GM12865 (cell line): ENCODE measurements around the gene MAMDC2.
"Not testable (repeated sequence)": the region's sequence is repeated elsewhere in the genome, so short reads cannot be mapped to it uniquely, and the experiment has no call there.

Source experiments
- DNase-seq: peaks from one replicate; pipeline ENCODE4 v3.0.0; 2010; ENCODE audit warnings: low read depth
- H3K4me3 ChIP-seq: 2 replicates; pipeline ENCODE4 v1.5.1; 2011; ENCODE audit warnings: mild to moderate bottlenecking, low read depth, low read length, control low read depth
- TF ChIP-seq, protein P1 (sequence below): IDR thresholded peaks from 2 replicates; pipeline ENCODE4 v1.5.1; 2011; ENCODE audit warnings: low read length, control low read depth, low read depth, inconsistent platforms; ENCODE audit not compliant: insufficient read depth; ENCODE audit errors: missing control alignments

MAMDC2 gene

GRCh38 chr9:70229026-70229425 lies 185.4 kb downstream of the MAMDC2 start:
- TF ChIP-seq, protein P1, sequence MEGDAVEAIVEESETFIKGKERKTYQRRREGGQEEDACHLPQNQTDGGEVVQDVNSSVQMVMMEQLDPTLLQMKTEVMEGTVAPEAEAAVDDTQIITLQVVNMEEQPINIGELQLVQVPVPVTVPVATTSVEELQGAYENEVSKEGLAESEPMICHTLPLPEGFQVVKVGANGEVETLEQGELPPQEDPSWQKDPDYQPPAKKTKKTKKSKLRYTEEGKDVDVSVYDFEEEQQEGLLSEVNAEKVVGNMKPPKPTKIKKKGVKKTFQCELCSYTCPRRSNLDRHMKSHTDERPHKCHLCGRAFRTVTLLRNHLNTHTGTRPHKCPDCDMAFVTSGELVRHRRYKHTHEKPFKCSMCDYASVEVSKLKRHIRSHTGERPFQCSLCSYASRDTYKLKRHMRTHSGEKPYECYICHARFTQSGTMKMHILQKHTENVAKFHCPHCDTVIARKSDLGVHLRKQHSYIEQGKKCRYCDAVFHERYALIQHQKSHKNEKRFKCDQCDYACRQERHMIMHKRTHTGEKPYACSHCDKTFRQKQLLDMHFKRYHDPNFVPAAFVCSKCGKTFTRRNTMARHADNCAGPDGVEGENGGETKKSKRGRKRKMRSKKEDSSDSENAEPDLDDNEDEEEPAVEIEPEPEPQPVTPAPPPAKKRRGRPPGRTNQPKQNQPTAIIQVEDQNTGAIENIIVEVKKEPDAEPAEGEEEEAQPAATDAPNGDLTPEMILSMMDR = no peak
- H3K4me3 ChIP-seq = no peak overlapping the region
- no peak for DNase-seq

DNA sequence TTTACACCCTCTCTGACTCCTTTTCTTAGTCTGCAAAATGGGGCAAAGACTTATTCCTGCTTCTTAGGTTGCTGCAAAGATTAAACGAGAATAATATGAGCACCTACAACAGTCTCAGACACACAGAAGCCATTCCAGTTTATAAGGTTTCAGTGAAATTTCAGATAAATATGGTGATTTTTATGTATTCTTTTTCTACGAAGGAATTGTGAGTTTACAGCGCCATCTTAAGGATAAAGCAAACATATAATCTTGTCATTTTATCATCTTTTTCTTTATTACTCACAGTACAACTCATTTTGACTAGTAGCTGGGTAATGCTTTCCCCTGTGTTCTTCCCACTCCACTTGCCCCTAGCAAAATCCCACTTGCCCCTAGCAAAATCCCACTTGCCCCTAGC lies 185.9 kb downstream of the MAMDC2 start:
- H3K4me3 ChIP-seq = no peak overlapping the region
- TF ChIP-seq, protein P1 = peak; percentile 1
- DNase-seq = no peak

- DNase-seq = no peak
- TF ChIP-seq, protein P1 = no peak
- no peak overlapping the region for H3K4me3 ChIP-seq
Observed at GRCh38 chr9:70232476-70232875, 188.8 kb downstream of the MAMDC2 start.

GRCh38 chr9:70234208-70234607 lies 190.6 kb downstream of the MAMDC2 start:
- DNase-seq, H3K4me3 ChIP-seq: not testable (repeated sequence)

DNA sequence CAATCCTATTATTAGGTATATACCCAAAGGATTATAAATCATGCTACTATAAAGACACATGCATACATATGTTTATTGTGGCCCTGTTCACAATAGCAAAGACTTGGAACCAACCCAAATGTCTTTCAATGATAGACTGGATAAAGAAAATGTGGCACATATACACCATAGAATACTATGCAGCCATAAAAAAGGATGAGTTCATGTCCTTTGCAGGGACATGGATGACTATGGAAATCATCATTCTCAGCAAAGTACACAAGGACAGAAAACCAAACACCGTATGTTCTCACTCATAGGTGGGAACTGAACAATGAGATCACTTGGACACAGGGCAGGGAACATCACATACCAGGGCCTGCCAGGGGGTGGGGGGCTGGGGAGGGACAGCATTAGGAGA lies 202.3 kb downstream of the MAMDC2 start:
- DNase-seq, H3K4me3 ChIP-seq: not testable (repeated sequence)

- TF ChIP-seq, protein P1 = no peak
- no peak overlapping the region for H3K4me3 ChIP-seq
- no peak for DNase-seq
Observed at GRCh38 chr9:70250221-70250620, 206.6 kb downstream of the MAMDC2 start.

DNA sequence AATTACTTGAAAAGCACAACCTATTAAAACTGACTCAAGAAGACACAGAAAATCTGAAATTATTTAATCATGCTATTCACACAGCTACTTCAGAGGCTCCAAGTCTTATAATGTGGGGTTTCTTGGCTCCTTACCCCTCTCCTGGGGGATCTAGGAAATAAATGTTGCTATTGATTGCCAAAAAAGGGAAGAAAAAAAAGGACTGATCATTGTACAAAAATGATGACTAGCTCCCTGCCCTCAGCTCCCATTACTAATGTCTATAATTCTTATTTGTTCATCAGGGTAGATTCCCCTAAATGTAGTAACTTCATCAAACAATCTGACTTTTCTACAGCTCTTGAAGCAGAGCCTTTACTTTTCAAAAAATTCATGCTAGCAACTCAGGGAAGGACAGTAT lies 211.8 kb downstream of the MAMDC2 start:
- no peak for DNase-seq
- TF ChIP-seq, protein P1 = no peak
- no peak overlapping the region for H3K4me3 ChIP-seq

DNA sequence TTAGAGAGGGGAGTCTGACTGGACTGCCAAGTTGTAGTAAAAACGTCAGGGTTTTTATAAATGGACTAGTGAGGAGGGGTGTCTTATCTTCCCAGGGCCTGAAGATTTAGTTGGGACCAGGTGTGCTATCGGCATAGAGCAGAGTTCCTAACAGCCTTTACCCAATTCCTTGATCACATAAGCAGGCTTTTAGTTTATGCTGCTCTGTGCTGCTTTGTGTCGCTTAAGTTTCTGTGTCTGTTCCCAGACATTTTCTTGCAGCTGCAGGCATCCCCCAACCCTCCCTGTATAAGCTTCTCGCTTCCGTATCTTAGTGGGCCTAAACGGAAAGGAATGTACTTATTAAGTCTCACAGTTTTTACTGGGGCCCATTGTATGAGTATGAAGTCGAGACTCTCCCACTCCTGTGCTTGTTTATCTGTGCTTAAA lies 212.5 kb downstream of the MAMDC2 start:
- no peak overlapping the region for H3K4me3 ChIP-seq
- TF ChIP-seq, protein P1 = no peak
- DNase-seq = no peak
